ENCODE data around the gene TTC9. TPM values are rescaled to one million over a fixed set of nuclear protein-coding genes. Genes with fewer than 3 reads are reported as not detected.
"Not testable (repeated sequence)": the region's sequence is repeated elsewhere in the genome, so short reads cannot be mapped to it uniquely, and the experiment has no call there.

The TTC9 gene
- total and polyA plus RNA-seq, 2 donors, result 0.96 to 1.7 TPM

GRCh38 chr14:70703621-70704168, 62.0 kb downstream of the TTC9 start:
- H3K36me3 ChIP-seq (ENCODE audit: insufficient read depth); H3K4me1 ChIP-seq (ENCODE audit: insufficient read depth); H3K4me3 ChIP-seq (ENCODE audit: low read depth, low read length); H3K27ac ChIP-seq (ENCODE audit: low read depth); DNase-seq (ENCODE audit: extremely low spot score): not testable (repeated sequence)
- 95% methylated on average over 1 of the region's 1 CpG for WGBS

DNA sequence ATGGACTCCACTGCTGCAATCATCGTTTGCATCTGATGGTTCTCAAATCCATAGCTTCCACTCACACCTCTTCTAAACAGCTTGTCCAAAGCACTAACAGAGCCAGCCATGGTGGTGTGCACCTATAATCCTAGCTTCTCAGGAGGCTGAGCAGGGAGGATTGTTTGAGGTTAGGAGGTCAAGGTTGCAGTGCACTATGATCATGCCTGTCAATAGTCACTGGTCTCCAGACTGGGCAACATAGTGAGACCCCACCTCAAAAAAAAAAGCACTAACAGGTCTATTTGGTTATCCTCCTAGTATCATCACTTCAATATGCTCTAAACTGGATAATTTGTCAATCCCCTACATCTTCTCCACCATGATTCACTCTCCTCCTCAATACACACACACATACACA, 63.2 kb downstream of the TTC9 start:
- Histone ChIP-seq H3K4me1 (ENCODE audit: insufficient read depth) (no peaks in the 10 kb centered on the region), H3K36me3 (ENCODE audit: insufficient read depth) (no peaks in the 10 kb centered on the region), H3K27ac (ENCODE audit: low read depth) (no peak overlapping the region), H3K4me3 (ENCODE audit: low read depth, low read length) (no peak overlapping the region)
- whole genome bisulfite sequencing, result 96% methylated on average over 1 of the region's 1 CpG
- DNase-seq (ENCODE audit: extremely low spot score), result no peak

- DNase-seq (ENCODE audit: extremely low spot score), result no peak
- H3K4me1 ChIP-seq (ENCODE audit: insufficient read depth), result no peaks in the 10 kb centered on the region
- H3K4me3 ChIP-seq (ENCODE audit: low read depth, low read length), result no peak overlapping the region
- no peaks in the 10 kb centered on the region for H3K36me3 ChIP-seq (ENCODE audit: insufficient read depth)
- no peak overlapping the region for H3K27ac ChIP-seq (ENCODE audit: low read depth)
These were observed 64.5 kb downstream of the TTC9 start for GRCh38 chr14:70706177-70706576.

GRCh38 chr14:70707138-70708038, 65.7 kb downstream of the TTC9 start:
- Histone ChIP-seq H3K4me3 (ENCODE audit: low read depth, low read length) (no peak overlapping the region), H3K36me3 (ENCODE audit: insufficient read depth) (no peaks in the 10 kb centered on the region), H3K27ac (ENCODE audit: low read depth) (no peak overlapping the region), H3K4me1 (ENCODE audit: insufficient read depth) (no peaks in the 10 kb centered on the region)
- no peak for DNase-seq (ENCODE audit: extremely low spot score)
- WGBS, result 82% methylated on average over 6 of the region's 6 CpGs

DNA sequence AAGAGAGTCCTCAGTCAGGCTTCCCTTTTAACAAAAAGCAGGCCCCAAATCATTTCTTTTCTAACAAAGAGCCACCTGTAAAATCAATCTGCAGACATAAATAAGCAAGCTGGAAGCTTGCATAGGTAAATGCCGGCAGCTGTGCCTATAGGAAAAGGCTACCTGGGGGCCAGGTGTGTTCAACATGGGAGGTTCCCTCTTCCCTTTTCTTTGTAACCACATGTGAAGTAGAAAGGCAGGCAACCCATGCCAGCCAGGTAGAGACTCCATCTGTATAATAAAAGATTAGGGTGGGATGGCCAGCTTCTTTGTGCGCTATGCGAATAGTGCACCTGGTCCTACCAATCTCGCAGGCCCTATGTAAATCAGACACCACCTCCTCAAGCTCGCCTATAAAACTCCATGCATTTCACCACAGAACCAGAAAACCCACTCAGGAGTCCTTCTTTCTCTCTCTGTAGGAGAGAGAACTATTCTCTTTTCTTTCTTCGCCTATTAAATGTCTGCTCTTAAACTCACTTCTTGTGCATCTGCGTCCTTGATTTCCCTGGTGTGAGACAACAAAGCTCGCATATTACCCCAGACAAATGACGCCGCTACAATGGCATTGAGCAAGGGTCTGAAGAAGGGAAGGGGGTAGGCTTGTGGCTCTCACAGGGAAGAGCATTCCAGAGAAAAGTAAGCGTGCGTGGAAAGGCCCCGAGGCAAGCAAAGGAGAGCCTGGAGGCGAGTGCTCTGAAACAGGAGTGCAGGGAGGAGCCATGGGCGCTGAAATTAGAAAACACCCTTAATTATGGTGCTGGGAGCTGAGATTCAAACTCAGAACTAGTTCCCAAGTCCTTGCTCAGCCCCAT, 67.2 kb downstream of the TTC9 start:
- Histone ChIP-seq H3K4me1 (ENCODE audit: insufficient read depth) (no peaks in the 10 kb centered on the region), H3K4me3 (ENCODE audit: low read depth, low read length) (no peak overlapping the region), H3K36me3 (ENCODE audit: insufficient read depth) (no peaks in the 10 kb centered on the region), H3K27ac (ENCODE audit: low read depth) (no peak overlapping the region)
- WGBS, result 73% methylated on average over 15 of the region's 15 CpGs
- no peak for DNase-seq (ENCODE audit: extremely low spot score)

DNA sequence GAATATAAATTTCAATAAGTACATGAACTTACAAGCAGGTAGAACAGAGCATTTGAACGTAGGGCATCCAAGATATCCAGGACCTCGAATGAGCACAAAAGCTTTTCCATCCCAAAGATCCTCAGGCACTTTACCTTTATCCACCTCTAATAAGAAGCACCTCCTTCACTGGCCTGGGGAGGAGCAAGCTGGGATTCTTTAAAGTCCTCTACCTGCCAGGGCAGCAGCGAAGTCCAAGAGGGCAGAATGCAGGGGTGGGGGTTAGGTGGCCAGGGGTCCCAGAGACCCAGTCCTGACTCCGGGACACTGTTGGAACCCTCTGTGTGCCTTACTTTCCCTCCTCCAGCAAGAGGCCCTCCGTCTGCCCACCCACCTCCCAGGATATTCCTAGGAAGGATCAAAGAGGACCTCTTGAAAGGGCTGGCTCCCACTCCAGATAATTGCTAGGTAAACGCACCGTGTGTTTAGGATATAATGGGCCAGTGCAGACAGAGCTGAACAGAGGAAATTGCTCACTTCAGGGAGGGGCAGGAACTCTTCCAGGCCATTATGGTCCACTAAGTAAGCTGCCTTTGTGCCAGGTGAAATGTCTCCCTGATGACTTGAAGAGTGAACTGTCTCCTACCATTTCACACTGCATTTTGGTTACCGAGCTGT, 68.1 kb downstream of the TTC9 start:
- WGBS, result 47% methylated on average over 8 of the region's 8 CpGs
- no peak overlapping the region for H3K27ac ChIP-seq (ENCODE audit: low read depth)
- DNase-seq (ENCODE audit: extremely low spot score), result no peak
- H3K36me3 ChIP-seq (ENCODE audit: insufficient read depth), result no peaks in the 10 kb centered on the region
- no peak overlapping the region for H3K4me3 ChIP-seq (ENCODE audit: low read depth, low read length)
- H3K4me1 ChIP-seq (ENCODE audit: insufficient read depth), result no peaks in the 10 kb centered on the region

GRCh38 chr14:70711451-70711850, 69.7 kb downstream of the TTC9 start:
- no peaks in the 10 kb centered on the region for H3K36me3 ChIP-seq (ENCODE audit: insufficient read depth)
- WGBS, result 92% methylated on average over 1 of the region's 1 CpG

GRCh38 chr14:70713096-70713495, 71.4 kb downstream of the TTC9 start:
- Histone ChIP-seq H3K4me1 (ENCODE audit: insufficient read depth) (no peaks in the 10 kb centered on the region), H3K27ac (ENCODE audit: low read depth) (no peak overlapping the region), H3K36me3 (ENCODE audit: insufficient read depth) (no peaks in the 10 kb centered on the region), H3K4me3 (ENCODE audit: low read depth, low read length) (no peak overlapping the region)
- no peak for DNase-seq (ENCODE audit: extremely low spot score)
- WGBS, result 75% methylated on average over 4 of the region's 4 CpGs

More at GRCh38 chr14:70711451-70711850, 69.7 kb downstream of the TTC9 start:
- no peak overlapping the region for H3K4me3 ChIP-seq (ENCODE audit: low read depth, low read length)
- no peaks in the 10 kb centered on the region for H3K4me1 ChIP-seq (ENCODE audit: insufficient read depth)
- H3K27ac ChIP-seq (ENCODE audit: low read depth), result no peak overlapping the region
- no peak for DNase-seq (ENCODE audit: extremely low spot score)

DNA sequence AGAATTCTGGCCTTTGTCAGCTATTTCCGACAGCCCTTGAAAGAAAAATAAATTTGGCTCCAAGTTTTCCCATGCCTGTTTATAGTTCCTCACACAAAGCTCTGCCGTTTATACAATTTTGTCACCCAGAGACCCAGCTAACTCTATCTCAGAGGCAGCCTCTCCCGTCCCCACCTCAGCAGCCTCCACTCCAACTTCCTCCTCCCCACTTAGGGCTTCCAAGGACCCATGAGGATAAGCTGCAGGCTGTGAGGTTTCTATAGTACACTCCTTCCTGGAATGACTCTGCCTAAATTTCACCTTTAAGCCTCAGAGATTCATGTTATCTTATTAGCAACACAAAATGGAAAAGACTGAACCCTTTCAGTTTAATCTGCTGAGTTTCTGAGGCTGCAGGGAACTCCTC, 71.8 kb downstream of the TTC9 start:
- Histone ChIP-seq H3K36me3 (ENCODE audit: insufficient read depth) (no peaks in the 10 kb centered on the region), H3K4me3 (ENCODE audit: low read depth, low read length) (no peak overlapping the region), H3K27ac (ENCODE audit: low read depth) (no peak overlapping the region), H3K4me1 (ENCODE audit: insufficient read depth) (no peaks in the 10 kb centered on the region)
- 21% methylated on average over 3 of the region's 3 CpGs for WGBS
- no peak for DNase-seq (ENCODE audit: extremely low spot score)

DNA sequence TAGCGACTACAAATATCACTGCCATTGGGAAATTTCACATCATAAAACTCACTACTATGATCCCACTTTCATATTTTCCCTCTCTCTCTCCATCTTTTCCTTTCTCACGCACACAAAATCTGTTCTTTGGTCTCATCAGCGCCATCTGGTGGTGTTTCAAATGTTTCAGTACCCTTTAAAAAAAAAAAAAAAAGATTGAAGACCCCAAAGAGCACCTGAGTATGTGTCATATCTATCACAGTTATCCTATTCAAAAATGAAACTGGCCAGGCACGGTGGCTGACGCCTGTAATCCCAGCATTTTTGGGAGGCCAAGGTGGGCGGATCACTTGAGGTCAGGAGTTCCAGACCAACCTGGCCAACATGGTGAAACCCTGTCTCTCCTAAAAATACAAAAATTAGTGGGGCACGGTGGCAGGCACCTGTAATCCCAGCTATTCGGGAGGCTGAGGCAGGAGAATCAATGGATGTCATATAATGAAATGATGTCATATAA, 72.4 kb downstream of the TTC9 start:
- H3K27ac ChIP-seq (ENCODE audit: low read depth), result no peak overlapping the region
- H3K4me1 ChIP-seq (ENCODE audit: insufficient read depth), result no peaks in the 10 kb centered on the region
- DNase-seq (ENCODE audit: extremely low spot score), result peak; percentile 15
- H3K36me3 ChIP-seq (ENCODE audit: insufficient read depth), result no peaks in the 10 kb centered on the region
- 21% methylated on average over 8 of the region's 8 CpGs for WGBS
- H3K4me3 ChIP-seq (ENCODE audit: low read depth, low read length), result no peak overlapping the region

- H3K36me3 ChIP-seq (ENCODE audit: insufficient read depth), result no peaks in the 10 kb centered on the region
- no peak overlapping the region for H3K4me3 ChIP-seq (ENCODE audit: low read depth, low read length)
- no peak overlapping the region for H3K27ac ChIP-seq (ENCODE audit: low read depth)
- no peaks in the 10 kb centered on the region for H3K4me1 ChIP-seq (ENCODE audit: insufficient read depth)
- no peak for DNase-seq (ENCODE audit: extremely low spot score)
- WGBS, result 40% methylated on average over 5 of the region's 5 CpGs
These were observed 74.8 kb downstream of the TTC9 start for GRCh38 chr14:70716483-70716882.

- Histone ChIP-seq H3K36me3 (ENCODE audit: insufficient read depth) (no peaks in the 10 kb centered on the region), H3K4me3 (ENCODE audit: low read depth, low read length) (no peak overlapping the region), H3K4me1 (ENCODE audit: insufficient read depth) (no peaks in the 10 kb centered on the region), H3K27ac (ENCODE audit: low read depth) (no peak overlapping the region)
- WGBS, result 70% methylated on average over 1 of the region's 1 CpG
- DNase-seq (ENCODE audit: extremely low spot score), result no peak
These were observed 75.2 kb downstream of the TTC9 start for GRCh38 chr14:70716958-70717357.

GRCh38 chr14:70718383-70719118, 76.8 kb downstream of the TTC9 start:
- 64% methylated on average over 8 of the region's 8 CpGs for WGBS
- DNase-seq (ENCODE audit: extremely low spot score), result no peak
- Histone ChIP-seq H3K27ac (ENCODE audit: low read depth) (no peak overlapping the region), H3K36me3 (ENCODE audit: insufficient read depth) (no peaks in the 10 kb centered on the region), H3K4me3 (ENCODE audit: low read depth, low read length) (no peak overlapping the region), H3K4me1 (ENCODE audit: insufficient read depth) (no peaks in the 10 kb centered on the region)

Measured in urinary bladder (tissue), 4 donors.